SK-N-SH (cell line): ENCODE results near the gene ATRN. TPM values are rescaled to one million over a fixed set of nuclear protein-coding genes. Genes with fewer than 3 reads are reported as not detected.

Experiments
- CTCF ChIA-PET: fragments of 300-600, 350-600 bp; formaldehyde crosslinking; extraction: SDS; loops from one replicate; lab custom pipeline; 2021; lab: Yijun Ruan, JAX
- POLR2A ChIA-PET: fragments of 350-600 bp; sonication (Branson Sonifier 250); formaldehyde crosslinking; extraction: SDS; loops from one replicate; lab custom pipeline; 2020; ENCODE audit warnings: antibody characterized with exemption, inconsistent platforms; lab: Yijun Ruan, JAX
- DNase-seq: peaks from one replicate; pipeline ENCODE4 v3.0.0; 2012
- H2AFZ ChIP-seq: fragments of 200-600 bp; sonication (generic); 2 replicates; pipeline ENCODE4 v1.8.1; 2016; ENCODE audit warnings: antibody characterized with exemption, mild to moderate bottlenecking, low read depth
- H3F3A ChIP-seq: fragments of 200-600 bp; sonication (generic); replicated peaks from 2 replicates; pipeline ENCODE3; 2016; ENCODE audit warnings: antibody characterized with exemption, mild to moderate bottlenecking; ENCODE audit not compliant: insufficient read depth
- H3K27ac ChIP-seq, 2 experiments: fragments of 200-500 bp in 1 of 2; fragments of 200-600 bp in 1 of 2; sonication (Bioruptor generic) in 1 of 2; sonication (generic), shearing (Covaris generic) in 1 of 2; 2 replicates each; pipeline versions ENCODE4 v1.5.1 to v1.6.1; 2014 to 2016; ENCODE audit warnings: low read depth in 2 of 2, inconsistent platforms in 1 of 2, low read length in 1 of 2, mild to moderate bottlenecking in 1 of 2, mixed read lengths in 1 of 2
- H3K27me3 ChIP-seq: fragments of 200-600 bp; sonication (generic), shearing (Covaris generic); 2 replicates; pipeline ENCODE4 v1.6.1; 2016; ENCODE audit warnings: mixed run types; ENCODE audit not compliant: insufficient read depth
- H3K36me3 ChIP-seq, 2 experiments: fragments of 200-500 bp in 1 of 2; fragments of 200-600 bp in 1 of 2; sonication (Bioruptor generic) in 1 of 2; sonication (generic) in 1 of 2; replicated peaks in 1 of 2; 2 replicates each; pipeline versions ENCODE3 to v1.5.1; 2014 to 2016; ENCODE audit warnings: low read length in 1 of 2, mild to moderate bottlenecking in 1 of 2; ENCODE audit not compliant: insufficient read depth in 2 of 2, control insufficient read depth in 1 of 2
- H3K4me1 ChIP-seq, 2 experiments: fragments of 200-500 bp in 1 of 2; fragments of 200-600 bp in 1 of 2; sonication (Bioruptor generic) in 1 of 2; sonication (generic), shearing (Covaris generic) in 1 of 2; 2 replicates each; pipeline versions ENCODE4 v1.5.1 to v1.6.1; 2014 to 2016; ENCODE audit warnings: low read depth in 1 of 2, low read length in 1 of 2, mixed run types in 1 of 2; ENCODE audit not compliant: insufficient read depth in 2 of 2, control insufficient read depth in 1 of 2
- H3K4me2 ChIP-seq: fragments of 200-600 bp; sonication (generic), shearing (Covaris generic); 2 replicates; pipeline ENCODE4 v1.6.1; 2017; ENCODE audit warnings: mixed run types
- H3K4me3 ChIP-seq, 2 experiments: fragments of 200-500 bp in 1 of 2; fragments of 200-600 bp in 1 of 2; sonication (Bioruptor generic) in 1 of 2; sonication (generic), shearing (Covaris generic) in 1 of 2; 2 replicates each; pipeline versions ENCODE4 v1.5.1 to v1.8.1; 2014 to 2016; ENCODE audit warnings: low read depth in 2 of 2, inconsistent platforms in 1 of 2, low read length in 1 of 2, mild to moderate bottlenecking in 1 of 2, mixed read lengths in 1 of 2, moderate library complexity in 1 of 2
- H3K79me2 ChIP-seq: fragments of 200-600 bp; sonication (generic); 2 replicates; pipeline ENCODE4 v1.8.1; 2017; ENCODE audit warnings: mild to moderate bottlenecking; ENCODE audit not compliant: insufficient read depth
- H3K9ac ChIP-seq: fragments of 200-600 bp; sonication (generic); 2 replicates; pipeline ENCODE4 v1.6.1; 2017; ENCODE audit warnings: mixed run types
- H3K9me2 ChIP-seq: fragments of 200-600 bp; sonication (generic); 2 replicates; pipeline ENCODE4 v1.6.1; 2017; ENCODE audit warnings: mixed run types
- H3K9me3 ChIP-seq: fragments of 200-600 bp; sonication (generic); 2 replicates; pipeline ENCODE4 v1.6.1; 2017; ENCODE audit warnings: mixed run types, mild to moderate bottlenecking, moderate library complexity
- H4K20me1 ChIP-seq: fragments of 200-600 bp; sonication (generic); 2 replicates; pipeline ENCODE4 v1.6.1; 2017; ENCODE audit warnings: mild to moderate bottlenecking, mixed run types; ENCODE audit not compliant: insufficient read depth
- CHD2 ChIP-seq: fragments of 150-350 bp; IDR thresholded peaks from 2 replicates; pipeline ENCODE4 v1.6.1; 2018; ENCODE audit warnings: low read length; ENCODE audit not compliant: partially characterized antibody
- FOSL2 ChIP-seq: IDR thresholded peaks from 2 replicates; pipeline ENCODE4 v1.4.0; 2012; ENCODE audit warnings: low read depth, mild to moderate bottlenecking, moderate library complexity, borderline replicate concordance
- FOXJ3 ChIP-seq: sonication (generic); formaldehyde crosslinking; IDR thresholded peaks from 2 replicates; pipeline ENCODE4 v1.5.1; 2020; ENCODE audit warnings: mild to moderate bottlenecking, missing genetic modification reagents
- GABPA ChIP-seq: IDR thresholded peaks from 2 replicates; pipeline ENCODE4 v1.4.0; 2012; ENCODE audit warnings: low read depth, mild to moderate bottlenecking
- IRF3 ChIP-seq: fragments of 150-350 bp; IDR thresholded peaks from 2 replicates; pipeline ENCODE4 v1.6.1; 2016; ENCODE audit warnings: mild to moderate bottlenecking, low read depth, low read length
- MEF2A ChIP-seq: IDR thresholded peaks from 2 replicates; pipeline ENCODE4 v1.4.0; 2012; ENCODE audit warnings: low read depth, borderline replicate concordance
- MXI1 ChIP-seq: IDR thresholded peaks from 2 replicates; pipeline ENCODE4 v1.6.1; 2012; ENCODE audit warnings: mild to moderate bottlenecking, low read depth, low read length, improper control_type of control experiment
- NRF1 ChIP-seq: IDR thresholded peaks from 2 replicates; pipeline ENCODE4 v1.6.1; 2012; ENCODE audit warnings: low read depth, mild to moderate bottlenecking, low read length
- RAD21 ChIP-seq: IDR thresholded peaks from 2 replicates; pipeline ENCODE4 v1.6.1; 2012; ENCODE audit warnings: mild to moderate bottlenecking, low read length
- RCOR1 ChIP-seq: fragments of 150-350 bp; IDR thresholded peaks from 2 replicates; pipeline ENCODE4 v1.6.1; 2017; ENCODE audit warnings: antibody characterized with exemption, low read length
- REST ChIP-seq: IDR thresholded peaks from 2 replicates; pipeline ENCODE4 v1.6.1; 2012; ENCODE audit warnings: mild to moderate bottlenecking, low read depth, low read length, moderate library complexity
- RXRA ChIP-seq: IDR thresholded peaks from 2 replicates; pipeline ENCODE4 v1.4.0; 2012; ENCODE audit warnings: low read depth, mild to moderate bottlenecking, borderline replicate concordance
- SIN3A ChIP-seq: IDR thresholded peaks from 2 replicates; pipeline ENCODE4 v1.6.1; 2012; ENCODE audit warnings: low read depth, mild to moderate bottlenecking, low read length, moderate library complexity, borderline replicate concordance
- SMC3 ChIP-seq: IDR thresholded peaks from 2 replicates; pipeline ENCODE4 v1.6.1; 2012; ENCODE audit warnings: low read depth, low read length, improper control_type of control experiment
- TEAD4 ChIP-seq: IDR thresholded peaks from 2 replicates; pipeline ENCODE4 v1.4.0; 2012; ENCODE audit warnings: mild to moderate bottlenecking, borderline replicate concordance; ENCODE audit not compliant: insufficient read depth
- USF1 ChIP-seq: IDR thresholded peaks from 2 replicates; pipeline ENCODE4 v1.4.0; 2012; ENCODE audit warnings: low read depth, borderline replicate concordance
- USF2 ChIP-seq: fragments of 150-350 bp; IDR thresholded peaks from 2 replicates; pipeline ENCODE4 v1.6.1; 2017; ENCODE audit warnings: antibody characterized with exemption, low read length, low read depth, borderline replicate concordance
- YY1 ChIP-seq: IDR thresholded peaks from 2 replicates; pipeline ENCODE4 v1.4.0; 2012; ENCODE audit warnings: low read depth, mild to moderate bottlenecking
- WGBS: methylation state at CpG from one replicate; pipeline ENCODE4 v1.1.6; 2017; ENCODE audit warnings: low lambda C conversion rate; 5-methylcytosine and 5-hydroxymethylcytosine counted together
- polyA plus RNA-seq, 3 experiments: library from polyadenylated mRNA; depleted of rRNA; stranded (reverse); fragments of >200 nt; gene quantifications; 2 replicates each; pipeline ENCODE4 v1.2.3, GENCODE V29; 2012

ATRN gene
- polyA plus RNA-seq, 1 of the 3 experiments (the other 2 are of a cell fraction): 33.8 TPM

GRCh38 chr20:3583765-3584164 is 112.9 kb downstream of the ATRN start:
- WGBS: 78% methylated on average over 7 of the region's 7 CpGs
- ChIA-PET POLR2A (no interaction called here), CTCF (interaction anchor here (1.4 kb wide), 1 partner anchor 8 kb away, joined by 3 read pairs; no protein-coding TSS in a partner anchor)
- no peak overlapping the region for H3K27ac ChIP-seq
- H4K20me1 ChIP-seq: no peaks in the 10 kb centered on the region
- TF ChIP-seq USF2 (no peak), RAD21 (no peak), MXI1 (no peak), NRF1 (no peak), RXRA (no peak), YY1 (no peak), MEF2A (no peak), GABPA (no peak), FOXJ3 (no peak)
- H2AFZ ChIP-seq: no peak overlapping the region
- H3K4me1 ChIP-seq: no peaks in the 10 kb centered on the region
- H3K9me3 ChIP-seq: no peaks in the 10 kb centered on the region
- no peak overlapping the region for H3K4me3 ChIP-seq
- no peak for DNase-seq
- peaks cover 27 to 37% of the 10 kb centered on the region in 2 experiments for H3K36me3 ChIP-seq
- H3F3A ChIP-seq: no peaks in the 10 kb centered on the region
- H3K27me3 ChIP-seq: no peaks in the 10 kb centered on the region
- H3K9ac ChIP-seq: no peak overlapping the region
- no peaks in the 10 kb centered on the region for H3K79me2 ChIP-seq
- no peak overlapping the region for H3K4me2 ChIP-seq
- no peaks in the 10 kb centered on the region for H3K9me2 ChIP-seq

GRCh38 chr20:3586093-3586492 is 115.3 kb downstream of the ATRN start:
- WGBS: 85% methylated on average over 1 of the region's 1 CpG
- Histone ChIP-seq H3K4me3 (no peak overlapping the region), H2AFZ (no peak overlapping the region), H3K36me3 (peaks cover 27 to 38% of the 10 kb centered on the region in 2 experiments), H3K9me2 (no peaks in the 10 kb centered on the region), H3K27ac (no peak overlapping the region), H3K4me1 (no peaks in the 10 kb centered on the region), H3F3A (no peaks in the 10 kb centered on the region), H3K79me2 (no peaks in the 10 kb centered on the region), H4K20me1 (no peaks in the 10 kb centered on the region), H3K9me3 (no peaks in the 10 kb centered on the region), H3K4me2 (no peak overlapping the region), H3K27me3 (no peaks in the 10 kb centered on the region), H3K9ac (no peak overlapping the region)
- TF ChIP-seq SMC3: no peak
- no peak for TF ChIP-seq CHD2
- no peak for TF ChIP-seq IRF3
- TF ChIP-seq FOSL2: no peak
- TF ChIP-seq RCOR1: no peak
- no peak for TF ChIP-seq USF1
- TF ChIP-seq TEAD4: no peak
- TF ChIP-seq SIN3A: no peak
- TF ChIP-seq REST: no peak
- ChIA-PET POLR2A (no interaction called here), CTCF (no interaction called here)
- no peak for DNase-seq
